HepG2 (cell line): ENCODE measurements around the gene DCAF8. TPM values are rescaled to one million over a fixed set of nuclear protein-coding genes. Genes with fewer than 3 reads are reported as not detected.
A peak's percentile ranks its signal among the peaks of the same experiment; 100 is the strongest.

ENCODE experiments used
- ATF7 ChIP-seq, 2 experiments: fragments of 450-650 bp in 1 of 2; sonication (generic) in 1 of 2; formaldehyde crosslinking in 1 of 2; IDR thresholded peaks; 2 replicates each; pipeline versions ENCODE4 v1.4.0 to v1.6.1; 2016 to 2020; ENCODE audit warnings: antibody characterized with exemption in 1 of 2, mild to moderate bottlenecking in 1 of 2, missing genetic modification reagents in 1 of 2
- GZF1 ChIP-seq: sonication (generic); formaldehyde crosslinking; IDR thresholded peaks from 2 replicates; pipeline ENCODE4 v1.5.1; 2020; ENCODE audit warnings: mild to moderate bottlenecking, missing genetic modification reagents
- PAF1 ChIP-seq: IDR thresholded peaks from 2 replicates; pipeline ENCODE4 v1.6.1; 2016; ENCODE audit warnings: missing genetic modification reagents, missing compliant biosample characterization
- ZBTB38 ChIP-seq: sonication (generic); formaldehyde crosslinking; IDR thresholded peaks from 2 replicates; pipeline ENCODE4 v1.5.1; 2020; ENCODE audit warnings: mild to moderate bottlenecking, missing genetic modification reagents
- ZNF883 ChIP-seq: sonication (generic); formaldehyde crosslinking; IDR thresholded peaks from 2 replicates; pipeline ENCODE4 v1.5.1; 2020; ENCODE audit warnings: mild to moderate bottlenecking, missing genetic modification reagents; ENCODE audit errors: not compliant biosample characterization
- polyA plus RNA-seq, 8 experiments: library from polyadenylated mRNA; depleted of rRNA in 3 of 8; stranded (reverse) in 7 of 8; unstranded in 1 of 8; fragments of >200 nt; fragmentation: Illumina TruSeq in 4 of 8; extraction: Trizol in 4 of 8; gene quantifications; 2 replicates each; pipeline versions ENCODE4 v1.2.1 to v1.2.3, GENCODE V29; 2011 to 2016; ENCODE audit warnings: low read depth in 4 of 8, missing spikeins in 1 of 8, mixed read lengths in 1 of 8; ENCODE audit not compliant: insufficient read depth in 1 of 8
- total RNA-seq, 5 experiments: library from RNA; depleted of rRNA; stranded (reverse); fragments of >200 nt; fragmentation: Illumina TruSeq; extraction: Trizol; gene quantifications; 2 replicates each; pipeline ENCODE4 v1.2.3, GENCODE V29; 2016; ENCODE audit warnings: low read depth in 1 of 5
- TF ChIP-seq, protein P1 (sequence below): sonication (generic); formaldehyde crosslinking; IDR thresholded peaks from 2 replicates; pipeline ENCODE4 v1.9.0; 2021; ENCODE audit warnings: missing genetic modification reagents, borderline replicate concordance
- TF ChIP-seq, protein P2 (sequence below): sonication (generic); formaldehyde crosslinking; IDR thresholded peaks from 2 replicates; pipeline ENCODE4 v1.4.0; 2020; ENCODE audit warnings: mild to moderate bottlenecking, missing genetic modification reagents
- TF ChIP-seq, protein P3 (sequence below): sonication (generic); IDR thresholded peaks from 2 replicates; pipeline ENCODE4 v1.6.1; 2016; ENCODE audit warnings: low read depth, borderline replicate concordance
- TF ChIP-seq, protein P4 (sequence below): sonication (generic); formaldehyde crosslinking; IDR thresholded peaks from 2 replicates; pipeline ENCODE4 v1.5.0; 2020; ENCODE audit warnings: mild to moderate bottlenecking, missing genetic modification reagents
- TF ChIP-seq, protein P5 (sequence below): sonication (generic); formaldehyde crosslinking; IDR thresholded peaks from 2 replicates; pipeline ENCODE4 v1.5.1; 2020; ENCODE audit warnings: mild to moderate bottlenecking, missing genetic modification reagents

Gene DCAF8
- total and polyA plus RNA-seq, 2 of the 13 experiments (the other 11 are each of a cell fraction or from before 2014, with no cell fraction given): 73.4 to 79.8 TPM

DNA sequence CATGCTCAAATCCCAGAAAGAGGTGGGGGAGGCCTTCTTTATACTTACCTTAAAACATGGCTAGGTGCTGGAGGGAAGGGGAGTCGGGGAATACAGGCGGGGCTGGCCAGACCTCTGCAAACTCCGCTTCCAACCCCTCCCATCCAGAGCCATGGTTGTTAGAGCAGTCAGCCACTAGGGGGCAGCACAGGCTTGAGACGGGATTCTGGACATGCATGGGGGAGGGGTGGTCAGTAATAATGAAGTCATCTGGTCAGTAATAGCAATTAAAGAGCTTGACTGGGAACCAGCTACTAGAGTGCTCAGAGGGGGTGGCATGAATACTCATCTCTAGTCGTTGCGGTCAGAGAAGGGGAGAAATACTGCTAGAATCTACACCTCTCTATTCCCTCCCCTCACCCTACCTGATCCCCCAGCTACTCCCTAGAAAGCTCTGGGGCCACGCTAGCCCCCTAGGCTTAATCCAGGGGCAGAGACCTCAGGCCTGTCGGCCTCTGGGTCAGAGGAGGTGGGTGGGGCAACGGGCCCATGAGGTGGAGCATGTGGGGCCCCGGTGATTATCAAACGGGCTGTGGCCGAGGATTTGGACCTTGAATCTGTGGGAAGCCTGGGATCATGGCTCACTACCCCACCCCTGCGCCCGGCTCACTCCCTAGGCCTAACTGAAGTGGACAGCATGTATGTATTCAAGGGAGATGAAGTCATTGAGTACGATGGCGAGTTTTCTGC lies 69.1 kb downstream of the DCAF8 start (continued):
- TF ChIP-seq, protein P1, sequence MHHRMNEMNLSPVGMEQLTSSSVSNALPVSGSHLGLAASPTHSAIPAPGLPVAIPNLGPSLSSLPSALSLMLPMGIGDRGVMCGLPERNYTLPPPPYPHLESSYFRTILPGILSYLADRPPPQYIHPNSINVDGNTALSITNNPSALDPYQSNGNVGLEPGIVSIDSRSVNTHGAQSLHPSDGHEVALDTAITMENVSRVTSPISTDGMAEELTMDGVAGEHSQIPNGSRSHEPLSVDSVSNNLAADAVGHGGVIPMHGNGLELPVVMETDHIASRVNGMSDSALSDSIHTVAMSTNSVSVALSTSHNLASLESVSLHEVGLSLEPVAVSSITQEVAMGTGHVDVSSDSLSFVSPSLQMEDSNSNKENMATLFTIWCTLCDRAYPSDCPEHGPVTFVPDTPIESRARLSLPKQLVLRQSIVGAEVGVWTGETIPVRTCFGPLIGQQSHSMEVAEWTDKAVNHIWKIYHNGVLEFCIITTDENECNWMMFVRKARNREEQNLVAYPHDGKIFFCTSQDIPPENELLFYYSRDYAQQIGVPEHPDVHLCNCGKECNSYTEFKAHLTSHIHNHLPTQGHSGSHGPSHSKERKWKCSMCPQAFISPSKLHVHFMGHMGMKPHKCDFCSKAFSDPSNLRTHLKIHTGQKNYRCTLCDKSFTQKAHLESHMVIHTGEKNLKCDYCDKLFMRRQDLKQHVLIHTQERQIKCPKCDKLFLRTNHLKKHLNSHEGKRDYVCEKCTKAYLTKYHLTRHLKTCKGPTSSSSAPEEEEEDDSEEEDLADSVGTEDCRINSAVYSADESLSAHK: no peak
- TF ChIP-seq ZBTB38 (CRISPR knock-in tag): no peak; the same call in 1 of the 2 replicates
- peak; percentile 39 for TF ChIP-seq ATF7 (IDR thresholded peaks at IDR 0.05)
- TF ChIP-seq ATF7 (CRISPR knock-in tag; IDR thresholded peaks at IDR 0.05): peak; percentile 20; the same call in 1 of the 2 replicates
- TF ChIP-seq ZNF883: no peak
- TF ChIP-seq, protein P2, sequence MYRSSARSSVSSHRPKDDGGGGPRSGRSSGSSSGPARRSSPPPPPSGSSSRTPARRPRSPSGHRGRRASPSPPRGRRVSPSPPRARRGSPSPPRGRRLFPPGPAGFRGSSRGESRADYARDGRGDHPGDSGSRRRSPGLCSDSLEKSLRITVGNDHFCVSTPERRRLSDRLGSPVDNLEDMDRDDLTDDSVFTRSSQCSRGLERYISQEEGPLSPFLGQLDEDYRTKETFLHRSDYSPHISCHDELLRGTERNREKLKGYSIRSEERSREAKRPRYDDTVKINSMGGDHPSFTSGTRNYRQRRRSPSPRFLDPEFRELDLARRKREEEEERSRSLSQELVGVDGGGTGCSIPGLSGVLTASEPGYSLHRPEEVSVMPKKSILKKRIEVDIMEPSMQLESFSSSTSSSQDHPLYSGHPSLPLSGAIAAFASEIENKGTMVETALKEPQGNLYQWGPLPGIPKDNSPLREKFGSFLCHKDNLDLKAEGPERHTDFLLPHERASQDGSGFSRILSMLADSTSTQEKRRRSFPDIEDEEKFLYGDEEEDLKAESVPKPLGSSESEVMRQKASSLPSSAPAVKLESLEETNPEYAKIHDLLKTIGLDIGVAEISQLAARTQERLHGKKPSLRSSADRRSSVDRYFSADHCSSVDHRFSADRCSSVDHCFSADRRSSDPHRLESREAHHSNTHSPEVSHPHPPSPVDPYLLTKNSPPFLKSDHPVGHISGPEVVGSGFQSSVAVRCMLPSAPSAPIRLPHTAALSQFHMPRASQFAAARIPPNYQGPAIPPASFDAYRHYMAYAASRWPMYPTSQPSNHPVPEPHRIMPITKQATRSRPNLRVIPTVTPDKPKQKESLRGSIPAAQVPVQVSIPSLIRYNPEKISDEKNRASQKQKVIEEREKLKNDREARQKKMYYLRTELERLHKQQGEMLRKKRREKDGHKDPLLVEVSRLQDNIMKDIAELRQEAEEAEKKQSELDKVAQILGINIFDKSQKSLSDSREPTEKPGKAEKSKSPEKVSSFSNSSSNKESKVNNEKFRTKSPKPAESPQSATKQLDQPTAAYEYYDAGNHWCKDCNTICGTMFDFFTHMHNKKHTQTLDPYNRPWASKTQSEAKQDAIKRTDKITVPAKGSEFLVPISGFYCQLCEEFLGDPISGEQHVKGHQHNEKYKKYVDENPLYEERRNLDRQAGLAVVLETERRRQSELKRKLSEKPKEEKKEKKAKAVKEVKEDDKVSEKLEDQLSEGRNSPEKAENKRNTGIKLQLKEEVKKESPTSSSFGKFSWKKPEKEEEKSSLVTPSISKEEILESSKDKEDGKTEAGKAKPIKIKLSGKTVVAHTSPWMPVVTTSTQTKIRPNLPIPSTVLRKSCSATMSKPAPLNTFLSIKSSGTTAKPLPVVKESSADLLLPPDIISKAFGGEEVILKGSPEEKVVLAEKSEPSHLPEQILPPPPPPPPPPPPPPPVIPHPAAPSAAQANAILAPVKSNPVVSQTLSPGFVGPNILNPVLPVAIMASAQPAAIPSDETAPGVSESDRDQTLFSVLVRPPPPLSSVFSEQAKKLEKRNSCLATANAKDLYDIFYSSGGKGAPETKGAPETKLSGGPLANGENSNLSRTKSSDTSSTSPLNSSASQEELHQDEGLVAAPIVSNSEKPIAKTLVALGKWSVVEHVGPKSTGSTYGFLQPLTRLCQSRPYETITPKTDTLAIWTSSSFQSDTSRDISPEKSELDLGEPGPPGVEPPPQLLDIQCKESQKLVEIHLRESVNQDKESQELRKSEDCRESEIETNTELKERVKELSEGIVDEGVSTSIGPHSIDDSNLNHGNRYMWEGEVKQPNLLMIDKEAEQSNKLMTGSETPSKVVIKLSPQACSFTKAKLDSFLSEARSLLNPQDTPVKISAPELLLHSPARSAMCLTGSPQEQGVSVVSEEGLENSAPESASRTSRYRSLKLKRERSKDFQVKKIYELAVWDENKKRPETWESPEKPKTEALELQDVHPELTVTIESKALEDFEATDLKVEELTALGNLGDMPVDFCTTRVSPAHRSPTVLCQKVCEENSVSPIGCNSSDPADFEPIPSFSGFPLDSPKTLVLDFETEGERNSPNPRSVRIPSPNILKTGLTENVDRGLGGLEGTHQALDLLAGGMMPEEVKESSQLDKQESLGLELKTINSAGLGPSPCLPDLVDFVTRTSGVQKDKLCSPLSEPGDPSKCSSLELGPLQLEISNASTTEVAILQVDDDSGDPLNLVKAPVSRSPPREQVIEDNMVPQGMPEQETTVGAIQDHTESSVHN (CRISPR knock-in tag): no peak
- TF ChIP-seq, protein P3, sequence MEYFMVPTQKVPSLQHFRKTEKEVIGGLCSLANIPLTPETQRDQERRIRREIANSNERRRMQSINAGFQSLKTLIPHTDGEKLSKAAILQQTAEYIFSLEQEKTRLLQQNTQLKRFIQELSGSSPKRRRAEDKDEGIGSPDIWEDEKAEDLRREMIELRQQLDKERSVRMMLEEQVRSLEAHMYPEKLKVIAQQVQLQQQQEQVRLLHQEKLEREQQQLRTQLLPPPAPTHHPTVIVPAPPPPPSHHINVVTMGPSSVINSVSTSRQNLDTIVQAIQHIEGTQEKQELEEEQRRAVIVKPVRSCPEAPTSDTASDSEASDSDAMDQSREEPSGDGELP: peak; percentile 40; the same call in 1 of the 2 replicates
- no peak for TF ChIP-seq GZF1 (CRISPR knock-in tag)
- TF ChIP-seq, protein P4, sequence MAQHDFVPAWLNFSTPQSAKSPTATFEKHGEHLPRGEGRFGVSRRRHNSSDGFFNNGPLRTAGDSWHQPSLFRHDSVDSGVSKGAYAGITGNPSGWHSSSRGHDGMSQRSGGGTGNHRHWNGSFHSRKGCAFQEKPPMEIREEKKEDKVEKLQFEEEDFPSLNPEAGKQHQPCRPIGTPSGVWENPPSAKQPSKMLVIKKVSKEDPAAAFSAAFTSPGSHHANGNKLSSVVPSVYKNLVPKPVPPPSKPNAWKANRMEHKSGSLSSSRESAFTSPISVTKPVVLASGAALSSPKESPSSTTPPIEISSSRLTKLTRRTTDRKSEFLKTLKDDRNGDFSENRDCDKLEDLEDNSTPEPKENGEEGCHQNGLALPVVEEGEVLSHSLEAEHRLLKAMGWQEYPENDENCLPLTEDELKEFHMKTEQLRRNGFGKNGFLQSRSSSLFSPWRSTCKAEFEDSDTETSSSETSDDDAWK (CRISPR knock-in tag): no peak
- no peak for TF ChIP-seq PAF1
- TF ChIP-seq, protein P5, sequence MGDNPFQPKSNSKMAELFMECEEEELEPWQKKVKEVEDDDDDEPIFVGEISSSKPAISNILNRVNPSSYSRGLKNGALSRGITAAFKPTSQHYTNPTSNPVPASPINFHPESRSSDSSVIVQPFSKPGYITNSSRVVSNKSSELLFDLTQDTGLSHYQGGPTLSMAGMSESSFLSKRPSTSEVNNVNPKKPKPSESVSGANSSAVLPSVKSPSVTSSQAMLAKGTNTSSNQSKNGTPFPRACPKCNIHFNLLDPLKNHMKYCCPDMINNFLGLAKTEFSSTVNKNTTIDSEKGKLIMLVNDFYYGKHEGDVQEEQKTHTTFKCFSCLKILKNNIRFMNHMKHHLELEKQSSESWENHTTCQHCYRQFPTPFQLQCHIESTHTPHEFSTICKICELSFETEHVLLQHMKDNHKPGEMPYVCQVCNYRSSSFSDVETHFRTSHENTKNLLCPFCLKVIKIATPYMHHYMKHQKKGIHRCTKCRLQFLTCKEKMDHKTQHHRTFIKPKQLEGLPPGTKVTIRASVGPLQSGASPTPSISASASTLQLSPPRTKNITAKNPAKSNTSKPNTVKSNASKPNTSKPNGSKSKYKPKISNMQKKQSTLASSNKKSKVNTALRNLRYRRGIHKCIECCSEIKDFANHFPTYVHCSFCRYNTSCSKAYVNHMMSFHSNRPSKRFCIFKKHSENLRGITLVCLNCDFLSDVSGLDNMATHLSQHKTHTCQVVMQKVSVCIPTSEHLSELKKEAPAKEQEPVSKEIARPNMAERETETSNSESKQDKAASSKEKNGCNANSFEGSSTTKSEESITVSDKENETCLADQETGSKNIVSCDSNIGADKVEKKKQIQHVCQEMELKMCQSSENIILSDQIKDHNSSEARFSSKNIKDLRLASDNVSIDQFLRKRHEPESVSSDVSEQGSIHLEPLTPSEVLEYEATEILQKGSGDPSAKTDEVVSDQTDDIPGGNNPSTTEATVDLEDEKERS (CRISPR knock-in tag): no peak
